Stimulated activated CD8-positive, alpha-beta memory T cell treated with anti-CD3 and anti-CD28 coated beads, Interleukin-4, amount 100 ng/mL, for 1 hour (primary cell): Measurements from ENCODE around the gene INTS1.

ENCODE experiments used
- DNase-seq, 2 donors: peaks; one replicate each; pipeline ENCODE4 v3.0.0-alpha.2; 2020; ENCODE audit warnings: low read depth in 2 of 2, low spot score in 1 of 2

Gene INTS1

DNA sequence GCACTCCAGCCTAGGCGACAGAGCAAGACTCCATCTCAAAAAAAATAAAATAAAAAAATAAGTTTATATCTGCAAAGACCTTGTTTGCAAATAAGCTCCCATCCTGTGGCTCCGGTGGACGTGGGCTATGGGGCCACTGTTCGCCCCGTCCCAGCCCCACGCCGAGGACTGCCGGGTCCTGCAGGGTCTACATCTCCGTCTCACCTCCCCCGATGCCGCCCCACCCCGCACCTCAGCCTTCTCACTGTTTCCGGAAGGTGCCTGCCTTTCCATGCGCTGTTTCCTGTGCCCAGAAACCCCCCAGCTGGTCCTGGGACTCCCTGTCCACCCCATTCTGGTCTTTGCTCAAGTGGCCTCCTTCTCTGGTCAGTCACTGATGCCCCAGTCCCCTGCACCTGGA, 5.0 kb upstream of the INTS1 start:
- DNase-seq = no peak

DNA sequence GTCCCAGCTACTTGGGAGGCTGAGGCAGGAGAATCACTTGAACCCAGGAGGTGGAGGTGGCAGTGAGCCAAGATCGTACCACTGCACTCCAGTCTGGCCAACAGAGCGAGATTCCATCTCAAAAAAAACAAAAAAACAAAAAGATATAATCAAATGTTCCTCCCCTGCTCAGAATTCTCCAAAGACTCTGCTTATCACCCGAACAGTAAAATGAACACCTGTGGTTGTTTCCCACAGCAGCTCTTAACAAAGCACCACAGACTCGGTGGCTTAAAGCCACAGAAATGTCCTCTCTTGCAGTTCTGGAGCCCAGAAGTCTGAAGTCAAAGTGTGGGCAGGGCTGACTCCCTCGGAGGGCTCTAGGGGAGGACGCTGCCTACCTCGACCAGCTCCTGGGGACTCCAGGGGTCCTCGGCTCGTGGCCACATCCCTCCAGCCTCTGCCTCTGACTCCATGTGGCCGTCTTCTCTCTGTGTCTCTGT, 4.1 kb upstream of the INTS1 start:
- DNase-seq = no peak

DNA sequence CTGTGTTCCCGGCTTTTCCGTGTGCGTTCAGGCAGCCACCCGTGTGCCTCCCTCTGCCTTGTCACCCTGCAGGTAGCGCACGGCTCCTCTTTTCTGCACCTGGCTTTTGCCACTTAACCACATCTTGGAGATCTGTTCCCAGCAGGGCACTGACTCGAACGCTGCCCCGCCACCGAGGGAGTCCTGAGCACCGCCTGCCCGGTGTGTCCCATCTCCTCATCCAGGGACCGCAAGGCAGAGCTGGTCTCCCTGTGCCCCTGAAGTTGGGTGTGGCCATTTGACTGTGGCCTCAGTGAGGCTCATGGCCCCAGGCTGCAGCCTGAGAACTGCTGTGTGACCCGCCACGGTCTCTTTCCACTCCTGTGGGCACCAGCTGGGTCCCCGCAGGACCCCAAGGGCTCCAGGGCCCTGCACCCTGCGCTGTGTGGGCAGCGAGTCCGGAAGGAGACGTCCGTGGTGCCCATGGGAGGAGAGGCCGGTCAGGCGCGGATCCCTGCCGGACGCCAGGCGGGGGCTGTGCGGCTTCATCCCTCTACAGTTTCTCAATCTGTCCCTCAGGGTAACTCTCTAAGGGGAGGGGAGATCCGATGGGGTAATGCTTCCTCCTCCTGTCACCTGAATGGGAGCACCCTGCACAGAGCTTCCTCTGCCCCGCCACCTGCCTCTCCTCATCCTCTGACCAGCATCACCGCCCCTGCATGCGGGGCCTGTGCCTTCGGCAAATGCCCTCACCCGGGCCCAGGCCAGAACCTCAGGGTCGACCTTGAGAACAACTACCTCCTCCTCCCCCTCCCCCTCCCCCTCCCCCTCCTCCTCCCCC, 1.8 kb upstream of the INTS1 start:
- no peak for DNase-seq

DNA sequence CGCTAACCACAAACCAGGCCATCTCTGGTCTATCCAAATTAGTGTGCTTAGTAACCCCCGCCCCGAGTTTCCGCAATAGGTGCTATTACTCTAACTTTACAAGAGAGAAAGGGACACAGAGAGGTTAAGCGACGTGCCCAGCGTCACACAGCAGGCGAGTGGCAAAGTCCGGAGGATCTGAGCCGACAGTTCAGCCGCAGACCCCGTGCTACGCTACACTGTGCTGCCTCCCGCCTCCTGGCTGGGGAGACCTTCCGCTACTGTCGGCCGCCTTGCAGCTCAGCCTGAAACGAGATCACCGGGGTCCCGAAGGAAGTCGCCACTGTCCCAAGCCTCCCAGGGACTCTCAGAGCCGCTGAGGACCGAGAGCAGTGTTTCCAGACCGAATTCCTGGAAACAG, 799 bp downstream of the INTS1 start:
- DNase-seq = no peak

DNA sequence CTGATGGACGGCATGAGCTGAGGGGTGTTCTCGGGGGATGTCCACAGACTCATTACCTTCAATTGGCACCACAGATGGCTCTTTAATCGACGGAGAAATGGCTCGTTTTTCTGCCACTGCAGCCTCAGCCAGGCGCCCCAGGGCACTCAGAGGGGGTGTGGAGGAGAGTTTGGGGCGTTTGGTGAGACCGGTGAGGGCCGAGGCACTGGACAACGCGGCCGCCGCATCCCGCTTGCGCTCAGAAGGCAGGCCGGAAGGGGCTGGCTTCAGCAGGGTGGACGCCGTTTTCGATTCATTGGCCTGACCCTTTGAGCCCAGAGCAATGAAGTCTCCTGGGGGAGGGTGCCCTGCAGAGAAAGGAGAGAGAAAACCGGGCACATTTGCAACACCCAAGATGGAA, 1.3 kb downstream of the INTS1 start:
- DNase-seq = no peak

DNA sequence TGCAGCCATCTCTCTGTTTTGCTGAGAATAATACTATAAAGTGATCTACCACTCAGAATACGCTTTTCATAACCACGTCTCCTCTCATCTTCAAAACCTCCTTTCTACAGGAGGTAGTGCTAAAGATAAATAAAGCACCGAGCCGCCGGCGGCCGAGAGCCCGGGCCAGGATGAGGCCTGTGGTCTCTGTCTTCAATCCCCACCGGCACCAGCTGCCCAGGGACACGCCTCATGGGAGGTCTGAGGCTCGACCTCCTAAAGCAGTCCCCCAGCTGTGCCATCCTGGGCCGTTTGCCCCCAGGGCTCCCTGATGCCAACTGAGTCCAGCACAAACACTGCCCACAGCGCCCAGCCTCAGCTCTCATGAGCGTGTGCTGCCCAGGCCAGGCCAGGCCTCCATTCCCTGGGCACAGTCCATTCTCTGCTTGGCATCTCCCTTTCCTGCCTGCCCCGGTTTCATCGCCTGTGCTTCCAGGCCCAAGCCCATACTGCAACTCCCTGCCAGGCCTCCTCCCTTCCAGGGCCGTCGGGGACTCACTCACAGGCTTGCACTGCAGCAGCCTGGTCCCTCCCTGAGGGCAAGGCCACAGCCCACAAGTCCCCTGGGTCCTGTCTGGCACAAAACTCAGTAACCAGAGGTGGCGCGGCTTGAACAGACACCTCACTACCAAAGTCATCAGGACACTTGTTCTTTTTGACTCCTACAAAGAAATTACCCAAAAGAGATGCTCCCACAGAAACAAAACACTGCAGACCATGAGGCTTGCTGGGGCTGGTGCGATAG, 2.5 kb downstream of the INTS1 start:
- no peak for DNase-seq

DNA sequence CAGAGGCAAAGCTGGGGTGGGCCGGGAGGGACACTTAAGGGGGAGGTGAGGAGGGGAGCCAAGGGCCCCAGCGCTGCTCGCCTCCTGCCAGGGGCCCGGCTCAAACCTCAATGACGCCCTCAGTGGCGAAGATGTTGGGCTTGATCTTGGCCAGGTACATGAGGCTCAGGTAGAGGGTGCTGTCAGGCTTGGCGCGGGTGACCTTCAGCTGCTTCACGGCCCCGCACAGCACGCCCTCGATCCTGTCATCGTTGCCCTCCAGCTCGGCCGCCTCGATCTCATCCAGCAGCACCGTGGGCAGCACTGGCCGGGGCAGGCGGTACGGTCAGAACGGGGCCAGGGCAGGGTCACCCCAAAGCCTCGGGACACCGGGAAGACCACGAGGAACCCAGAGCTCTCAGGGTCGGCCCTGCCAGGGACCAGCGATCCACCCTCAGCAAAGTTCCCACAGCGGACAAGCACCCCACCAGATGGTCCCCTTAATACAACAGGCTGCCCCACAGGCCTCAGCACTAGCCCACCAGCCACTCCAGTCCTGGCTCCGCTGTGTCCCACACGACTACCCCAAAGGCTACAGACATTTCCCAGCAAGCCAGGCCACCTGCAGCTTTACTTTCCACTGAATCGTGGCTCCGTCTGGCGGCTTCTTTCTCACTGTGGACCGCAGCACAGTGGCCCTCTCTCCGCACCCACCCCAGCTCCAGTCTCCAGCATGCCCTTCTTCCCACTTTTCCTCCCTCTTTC, 4.0 kb downstream of the INTS1 start:
- no peak for DNase-seq

DNA sequence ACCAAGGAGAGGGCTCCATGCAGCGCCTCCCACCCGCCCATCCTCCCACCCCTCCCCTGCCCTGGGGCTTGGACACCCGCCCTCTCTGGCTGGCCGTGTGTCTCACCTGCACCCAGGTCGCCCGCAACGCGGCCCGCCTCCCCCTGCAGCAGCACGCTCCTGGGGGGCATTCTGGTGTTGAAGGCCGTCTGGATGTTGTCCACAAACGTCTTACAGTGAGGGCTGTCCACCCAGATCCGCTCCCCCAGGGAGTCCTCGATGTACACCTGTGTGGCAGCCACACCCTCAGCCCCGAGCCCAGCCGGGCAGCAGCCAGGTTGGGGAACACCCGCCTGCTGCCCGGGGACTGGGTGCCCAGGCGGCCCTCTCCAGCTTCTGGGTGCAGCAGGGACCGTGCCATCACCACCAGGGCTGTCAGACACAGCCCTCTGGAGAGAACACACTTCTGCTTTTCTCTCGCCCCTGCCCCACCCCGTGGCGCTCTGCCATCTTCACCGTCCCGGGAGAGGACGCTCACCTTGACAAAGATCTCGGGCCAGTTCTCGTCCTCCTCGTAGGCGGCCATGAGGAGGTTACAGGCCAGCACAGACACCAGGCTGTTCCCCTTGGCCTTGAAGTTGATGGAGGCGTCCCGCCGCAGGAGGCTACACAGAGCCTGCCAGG, 4.7 kb downstream of the INTS1 start:
- DNase-seq = no peak

DNA sequence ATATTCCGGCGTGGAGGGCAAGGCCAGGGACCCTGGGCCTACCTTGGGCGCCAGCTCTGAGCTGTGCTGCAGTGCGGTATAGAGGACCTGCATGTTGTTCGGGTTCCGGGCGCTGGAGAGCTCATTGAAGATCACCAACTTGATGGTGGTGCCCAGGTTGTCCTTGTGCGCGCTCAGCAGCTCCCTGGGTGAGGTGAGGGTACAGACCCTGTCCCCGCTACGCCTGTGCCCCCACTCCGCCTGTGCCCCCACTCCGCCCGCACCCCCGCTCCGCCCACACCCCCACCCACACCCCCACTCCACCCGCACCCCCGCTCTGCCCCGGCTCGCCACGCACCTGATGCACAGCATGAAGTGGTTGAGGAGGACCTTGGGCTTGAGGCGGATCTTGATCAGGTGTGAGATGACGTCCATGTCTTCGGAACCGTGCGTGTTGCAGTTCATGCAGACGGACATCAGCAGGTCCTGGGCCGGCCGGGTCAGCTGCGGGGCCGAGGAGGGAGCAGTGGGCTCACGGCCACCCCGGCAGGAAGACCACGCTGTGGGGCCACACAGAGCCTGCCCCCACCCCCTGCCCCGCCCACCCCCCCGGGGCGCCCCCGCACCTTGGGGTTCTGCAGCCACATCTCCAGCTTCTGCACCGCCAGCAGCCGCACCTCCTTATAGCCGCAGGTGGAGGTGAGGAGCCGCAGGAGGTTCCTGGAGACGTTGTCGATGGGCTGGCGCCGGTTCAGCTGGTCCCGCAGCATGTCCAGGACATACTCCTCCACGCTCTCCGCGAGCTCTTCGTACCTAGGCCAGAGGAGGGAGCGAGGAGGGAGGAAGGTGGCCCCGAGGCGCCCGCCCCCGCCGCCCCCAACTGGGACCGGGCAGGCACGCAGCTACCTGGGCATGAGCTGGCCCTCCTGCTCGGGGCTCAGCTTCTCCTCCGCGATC, 5.6 kb downstream of the INTS1 start:
- no peak for DNase-seq

DNA sequence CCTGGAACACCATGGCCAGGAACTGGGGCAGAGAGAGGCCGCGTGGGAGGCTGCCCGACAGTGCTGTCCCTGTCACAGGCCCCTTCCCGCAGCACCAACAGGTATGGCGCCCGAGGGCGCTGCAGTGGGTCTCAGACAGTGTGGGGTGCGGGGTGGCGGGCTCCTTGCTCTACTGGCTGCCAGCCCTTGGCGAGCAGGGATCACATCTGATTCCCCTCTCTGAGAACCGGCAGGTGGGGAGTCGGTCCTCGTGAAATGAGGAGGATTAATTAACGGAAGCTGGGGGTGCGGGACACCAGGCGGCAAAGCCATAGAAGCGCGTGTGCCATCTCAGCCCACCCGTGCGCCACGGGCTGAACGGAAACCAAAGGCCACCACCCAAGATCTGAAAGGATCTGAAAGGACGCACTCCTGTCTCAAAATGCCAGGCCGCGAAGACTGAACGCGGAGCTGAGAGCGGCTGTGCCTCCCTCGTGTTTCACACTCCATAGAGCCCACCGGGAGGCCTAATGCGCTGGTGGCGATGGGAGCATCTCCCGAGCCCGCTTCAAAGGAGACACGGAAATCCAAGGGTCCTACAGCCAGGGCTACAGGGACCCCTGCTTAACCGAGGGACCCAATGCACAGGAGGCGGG, 6.8 kb downstream of the INTS1 start:
- no peak for DNase-seq

DNA sequence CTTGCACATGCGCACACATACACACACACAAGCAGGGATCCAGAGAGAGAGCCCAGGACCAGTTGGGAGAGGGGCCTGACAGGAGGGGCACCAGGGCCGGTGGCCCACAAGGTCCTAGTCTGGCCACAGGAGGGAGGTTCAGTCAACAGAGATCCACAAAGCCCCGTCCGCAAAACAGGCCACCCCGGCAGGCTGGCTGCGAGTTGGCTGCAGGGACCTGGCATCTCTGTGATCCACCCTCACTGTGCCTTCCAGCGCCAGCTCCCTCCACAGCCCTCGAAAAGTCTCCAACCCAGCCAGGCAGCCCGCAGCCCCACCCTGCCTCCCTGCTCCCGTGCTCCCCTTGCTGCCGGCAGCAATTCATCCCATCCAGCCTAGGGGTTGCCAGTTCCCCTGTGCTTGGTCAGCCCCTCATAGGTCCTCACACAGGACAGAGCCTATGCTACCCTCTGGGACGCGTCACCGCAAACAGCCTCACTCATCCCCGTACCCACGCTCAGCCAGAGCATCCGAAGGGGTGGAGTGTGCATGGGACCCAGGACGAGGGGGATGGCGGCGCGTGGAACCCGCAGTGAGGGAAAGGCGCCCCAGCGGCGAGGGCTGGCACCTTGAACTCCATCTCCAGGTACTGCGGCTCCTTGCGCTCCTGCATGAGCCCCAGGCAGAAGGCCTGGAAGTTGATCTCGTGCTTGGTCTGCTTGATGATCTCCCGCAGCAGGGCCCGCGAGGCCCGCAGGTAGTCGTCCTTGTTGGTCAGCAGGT, 7.5 kb downstream of the INTS1 start:
- no peak for DNase-seq

DNA sequence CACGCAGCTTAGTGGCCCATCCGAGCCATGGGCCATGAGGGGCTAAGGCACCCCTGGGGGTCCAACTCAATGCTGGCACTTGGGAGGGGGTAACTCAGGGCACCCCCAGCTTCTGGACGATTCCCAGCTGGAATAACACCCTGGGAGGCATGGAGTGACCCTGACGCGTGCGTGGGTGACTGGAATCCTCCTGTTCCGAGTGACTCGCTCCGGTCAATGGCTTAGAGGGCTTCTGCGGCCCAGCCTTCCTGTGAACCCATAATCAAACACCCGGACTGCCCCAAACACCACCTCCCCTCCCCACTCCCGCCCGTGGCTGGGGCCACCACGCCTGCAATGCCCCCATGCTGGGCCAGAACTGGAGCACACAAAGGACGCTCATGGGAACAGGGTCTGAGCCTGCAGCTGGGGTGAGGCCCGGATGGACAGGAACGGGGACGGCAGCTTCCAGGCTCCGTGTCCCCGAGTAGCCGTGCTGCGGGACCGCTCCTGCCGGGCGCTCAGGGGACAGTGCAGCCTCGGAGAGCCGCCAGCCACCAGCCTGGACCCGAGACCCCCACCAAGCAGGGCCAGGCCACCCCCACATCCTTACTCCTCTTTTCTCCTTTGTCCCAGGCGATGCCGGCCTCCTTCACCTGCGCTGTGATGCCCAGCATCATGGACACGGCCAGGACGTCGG, 8.5 kb downstream of the INTS1 start:
- no peak for DNase-seq

DNA sequence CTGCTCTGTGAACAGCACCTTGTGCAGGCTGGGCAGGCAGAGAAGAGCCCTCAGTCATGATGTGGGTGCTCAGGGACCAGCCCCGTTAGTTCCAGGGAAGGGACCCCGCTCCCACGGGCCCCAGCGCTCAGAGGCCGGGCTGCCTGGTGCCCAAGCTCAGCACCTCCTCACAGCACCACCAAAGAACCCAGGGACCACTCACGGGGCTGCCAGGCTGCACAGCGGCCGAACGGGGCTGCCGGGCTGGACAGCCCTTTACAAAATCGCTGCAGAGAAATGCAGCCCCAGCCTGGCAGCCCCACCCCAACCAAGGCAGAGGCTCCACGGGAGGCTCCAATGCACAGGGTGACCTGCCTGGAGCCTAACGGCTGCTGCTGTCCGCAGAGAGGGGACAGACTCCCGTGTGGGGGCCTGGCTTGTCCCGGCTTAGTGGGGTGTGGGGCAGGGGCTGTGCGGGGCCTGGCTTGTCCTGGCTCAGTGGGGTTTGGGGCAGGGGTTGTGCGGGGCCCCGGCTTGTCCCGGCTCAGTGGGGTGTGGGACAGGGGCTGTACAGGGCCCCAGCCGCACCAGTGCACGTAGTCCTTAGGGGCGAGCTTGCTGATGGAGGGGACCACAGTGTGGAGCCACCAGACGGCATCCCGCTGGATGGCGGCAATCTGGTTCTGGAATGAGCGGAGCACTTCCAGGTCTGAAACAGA, 9.2 kb downstream of the INTS1 start:
- no peak for DNase-seq

DNA sequence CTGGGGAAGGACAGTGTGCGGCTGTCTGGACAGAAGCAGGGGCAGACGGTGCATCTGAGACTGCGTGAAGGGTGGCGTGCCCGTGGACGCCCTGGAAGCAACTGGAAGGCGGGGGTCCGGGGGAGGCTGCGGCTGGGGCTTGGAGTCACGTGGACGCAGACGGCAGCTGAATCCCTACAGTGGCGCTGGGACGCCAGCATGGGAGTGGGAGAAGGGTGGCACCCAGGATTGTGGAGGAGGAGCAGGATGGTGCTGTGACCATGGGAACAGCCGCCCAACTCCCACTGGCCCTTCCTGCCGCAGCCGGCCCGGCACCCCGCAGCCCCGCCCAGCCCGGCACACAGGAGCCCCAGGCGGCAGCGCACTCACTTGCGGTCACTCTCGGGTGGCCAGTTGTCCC, 9.7 kb downstream of the INTS1 start:
- no peak for DNase-seq

DNA sequence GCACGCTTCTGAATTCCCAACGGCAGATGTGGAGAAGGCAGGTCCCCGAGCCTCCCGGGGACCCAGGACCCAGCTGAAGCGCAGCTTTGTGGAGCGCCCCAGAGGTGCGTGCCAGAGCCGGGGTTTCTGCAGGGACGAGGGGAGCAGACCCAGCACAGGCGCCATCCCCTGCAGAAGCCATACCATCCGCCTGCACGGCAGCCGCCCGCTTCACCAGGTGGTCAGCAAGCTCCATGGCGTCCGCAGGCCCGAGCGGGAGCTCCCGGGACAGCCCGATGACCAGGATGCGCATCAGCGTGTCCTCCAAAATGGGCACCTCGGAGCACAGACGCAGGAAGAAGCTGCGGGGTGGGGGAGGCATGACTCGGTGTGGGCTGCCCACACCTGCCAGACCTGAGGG, 10.6 kb downstream of the INTS1 start:
- DNase-seq = no peak

DNA sequence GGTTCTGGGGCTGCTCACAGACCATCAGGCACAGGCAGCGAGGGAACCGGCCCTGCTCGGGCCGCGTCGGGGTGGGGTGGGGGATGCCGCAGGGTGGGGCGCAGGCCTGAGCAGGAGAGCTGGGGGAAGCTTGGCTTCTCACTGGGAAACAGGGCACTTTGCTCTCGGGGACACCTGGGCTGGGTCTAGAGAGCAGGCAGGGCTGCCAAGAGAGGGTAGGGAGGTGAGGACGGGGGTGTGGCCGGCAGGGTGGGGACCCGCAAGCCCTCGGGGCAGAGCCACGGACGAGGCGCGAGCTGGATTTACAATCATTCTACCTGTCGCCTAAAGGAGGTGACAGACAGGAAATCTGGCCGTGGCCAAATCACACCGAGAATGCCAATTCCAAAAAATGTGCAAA, 11.1 kb downstream of the INTS1 start:
- no peak for DNase-seq

DNA sequence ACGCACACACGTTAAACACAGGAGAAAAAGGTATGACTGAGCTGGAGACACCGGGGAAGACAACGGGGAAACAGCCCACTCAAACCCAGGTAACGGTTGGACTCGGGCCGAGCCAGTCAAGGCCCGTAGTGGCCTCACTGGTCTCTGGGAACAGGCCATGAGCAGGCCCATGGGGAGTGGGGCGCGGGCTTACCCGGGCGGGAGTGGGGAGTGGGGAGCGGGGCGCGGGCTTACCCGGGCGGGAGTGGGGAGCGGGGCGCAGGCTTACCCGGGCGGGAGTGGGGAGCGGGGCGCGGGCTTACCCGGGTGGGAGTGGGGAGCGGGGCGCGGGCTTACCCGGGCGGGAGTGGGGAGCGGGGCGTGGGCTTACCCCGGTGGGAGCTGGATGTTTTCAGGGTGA, 11.5 kb downstream of the INTS1 start:
- no peak for DNase-seq

DNA sequence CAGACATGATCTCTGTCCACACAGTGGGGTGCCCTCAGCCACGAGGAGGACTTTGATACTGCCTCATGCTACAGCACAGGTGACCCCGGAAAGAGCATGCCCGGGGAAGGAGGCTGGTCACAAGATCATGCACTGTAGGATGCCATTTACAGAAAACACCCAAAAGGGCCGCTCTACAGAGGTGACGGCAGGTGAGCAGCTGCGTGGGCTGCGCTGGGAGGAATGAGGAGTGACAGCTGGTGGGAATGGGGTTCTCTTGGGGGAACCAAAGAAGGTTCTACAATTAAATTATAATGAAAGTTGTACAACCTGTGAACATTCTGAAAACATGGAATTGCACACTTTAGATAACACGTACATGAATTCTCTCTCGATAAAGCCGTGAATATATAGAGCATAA, 12.0 kb downstream of the INTS1 start:
- no peak for DNase-seq
